DMS153 treated with DMSO at 0.1 percent for 48 hours (cell line): ENCODE results near the gene EPSTI1.

Experiments
- DNase-seq: peaks from one replicate; lab custom pipeline; 2025; ENCODE audit not compliant: unreplicated experiment; lab: John Stamatoyannopoulos, UW

The EPSTI1 gene

DNA sequence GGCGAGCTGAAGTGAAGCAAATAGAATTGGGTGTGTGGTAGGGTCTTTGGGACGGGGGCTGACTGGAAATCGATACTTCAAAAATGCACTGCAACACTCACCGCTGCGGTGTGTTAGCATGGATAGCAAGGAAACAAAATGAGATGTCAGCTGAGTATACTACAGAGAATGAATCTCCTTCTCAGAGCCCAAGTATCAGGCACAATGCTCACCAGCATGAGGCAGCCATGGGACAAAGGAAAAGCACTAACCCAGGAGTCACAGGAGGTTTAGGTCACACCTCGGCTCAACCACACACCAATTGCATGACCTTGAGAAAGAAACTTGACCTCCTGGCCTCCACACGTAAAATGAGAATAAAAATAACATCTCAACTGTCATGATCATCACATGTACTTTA is 136.6 kb downstream of the EPSTI1 start:
- no peak for DNase-seq

DNA sequence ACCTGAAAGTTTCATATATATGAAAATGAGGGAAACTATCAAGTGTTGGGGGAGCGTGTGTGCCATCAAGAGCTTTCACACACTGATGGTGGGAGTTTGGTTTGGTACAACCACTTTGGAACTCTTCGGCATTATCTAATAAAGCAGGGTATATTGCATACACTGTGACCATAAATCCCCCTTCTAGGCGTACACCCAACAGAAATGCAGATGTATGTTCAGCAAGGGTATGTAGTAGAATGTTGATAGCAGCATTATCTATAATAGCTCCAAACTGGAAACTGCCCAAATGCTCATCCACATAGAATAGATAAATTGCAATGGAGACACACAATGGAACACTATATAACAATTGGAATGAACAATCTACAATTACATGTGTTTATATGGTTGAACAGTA is 139.9 kb downstream of the EPSTI1 start:
- no peak for DNase-seq

DNA sequence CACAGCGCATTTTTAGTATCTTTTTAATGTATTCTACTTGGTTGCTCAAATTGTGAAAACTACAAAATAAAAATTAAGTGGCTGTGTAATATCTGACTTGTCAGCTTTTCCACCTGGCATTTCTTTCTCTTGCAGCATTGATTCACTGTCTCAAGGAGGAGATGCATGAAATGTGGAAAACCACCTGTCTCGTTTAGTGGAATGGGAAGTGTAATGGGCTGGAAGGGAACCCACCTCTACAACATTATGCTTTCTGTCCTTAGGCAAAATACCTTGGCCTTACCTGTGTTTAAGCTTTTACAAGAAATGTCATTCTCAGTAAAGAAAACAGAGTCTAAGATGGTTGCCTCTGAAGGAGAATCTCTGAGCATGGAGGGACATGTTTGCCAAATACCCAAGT is 142.8 kb downstream of the EPSTI1 start:
- DNase-seq = no peak

DNA sequence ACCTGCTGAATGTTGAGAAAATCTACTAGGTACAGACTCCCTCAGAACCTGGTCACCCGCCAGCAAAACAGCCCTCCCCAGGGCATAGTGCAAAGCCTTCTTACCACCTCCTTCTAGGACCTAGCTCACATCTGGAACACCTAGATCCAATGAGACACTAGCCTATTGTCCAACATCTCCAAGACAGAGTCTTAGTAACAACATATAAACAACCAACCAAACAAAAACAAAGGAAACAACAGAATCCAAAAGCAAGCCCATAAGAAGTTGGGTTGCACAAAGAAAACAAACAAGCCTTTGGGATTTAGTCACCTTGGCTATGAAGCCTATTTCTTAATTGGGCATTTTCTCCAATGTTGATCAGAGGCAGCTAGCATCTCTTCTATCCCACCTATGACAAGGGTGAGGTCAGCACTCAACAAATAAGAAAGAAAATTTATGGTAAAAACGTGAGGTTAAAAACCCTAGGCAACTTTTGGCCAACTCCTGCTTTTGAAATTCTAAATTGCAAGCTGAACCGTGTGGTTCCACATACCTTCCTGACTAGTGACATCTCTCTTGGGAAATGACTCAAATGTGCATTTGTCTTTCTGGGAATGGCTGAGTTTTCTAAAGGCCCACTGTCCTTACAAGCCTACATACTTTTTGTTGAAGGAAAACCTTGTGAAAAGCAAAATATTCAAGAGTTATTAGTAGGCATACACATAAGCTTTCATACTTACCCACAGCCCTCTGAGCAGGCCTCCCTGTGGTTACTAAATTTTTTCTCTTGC is 144.0 kb downstream of the EPSTI1 start:
- no peak for DNase-seq

DNA sequence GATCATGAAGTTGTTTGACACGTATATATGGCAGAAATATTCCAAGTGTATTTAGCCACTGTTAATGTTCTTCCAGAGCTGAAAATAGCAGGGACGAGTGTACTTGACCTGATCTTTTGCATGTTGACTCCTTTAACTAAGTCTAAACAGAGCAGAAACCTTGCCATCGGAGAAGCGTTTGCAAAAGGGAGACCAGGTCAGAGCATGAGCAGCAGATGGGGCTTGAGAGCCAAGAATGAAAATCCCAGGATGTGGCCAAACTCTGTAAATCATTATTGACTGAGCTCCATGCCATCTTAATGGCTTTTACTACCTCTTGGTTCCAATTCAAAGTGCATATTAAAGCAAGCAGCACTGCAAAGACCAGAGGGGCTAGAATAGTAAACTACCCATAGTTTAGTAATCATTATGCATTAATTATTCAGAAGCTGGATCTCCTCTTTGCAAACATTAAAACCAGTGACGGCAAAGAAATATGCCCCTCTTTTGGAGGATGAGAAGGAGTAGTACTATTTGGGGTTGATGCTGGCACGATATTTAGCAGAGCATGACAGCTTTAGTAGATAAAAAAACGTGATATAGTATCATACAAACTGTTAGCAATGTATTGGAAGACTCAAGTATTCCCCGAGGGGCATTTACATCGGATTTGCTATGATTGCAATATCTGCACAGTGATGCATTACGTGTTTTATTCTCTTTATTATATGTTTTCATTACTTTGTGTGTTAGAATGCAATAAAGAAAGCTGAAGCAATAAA is 154.9 kb downstream of the EPSTI1 start:
- no peak for DNase-seq
